Activated CD4-positive, alpha-beta T cell treated with anti-CD3 and anti-CD28 coated beads for 36 hours (primary cell): ENCODE results near the gene NUCB2. TPM values are rescaled to one million over a fixed set of nuclear protein-coding genes. Genes with fewer than 3 reads are reported as not detected.

Experiments
- total RNA-seq, 2 experiments: library from RNA; stranded (reverse); gene quantifications; one replicate each; pipeline ENCODE4 v1.2.3, GENCODE V29; 2021

NUCB2 gene
- total RNA-seq, 2 experiments from 2014 or later: 45.0 to 59.9 TPM

Other genes starting within 250 kb of the NUCB2 start
- 1,000 to 10,000 TPM; 1,242 to 1,685 TPM for gene RPS13, start 199.1 kb upstream of the NUCB2 start, total RNA-seq
- 10 to 100 TPM; 23.3 to 27.3 TPM for gene PIK3C2A, start 68.8 kb upstream of the NUCB2 start, total RNA-seq
- gene NCR3LG1, start 75.1 kb downstream of the NUCB2 start, total RNA-seq: under 1 TPM; 0.80 to 0.86 TPM
- under 1 TPM; 0.23 to 0.43 TPM for gene KCNJ11, start 111.9 kb downstream of the NUCB2 start, total RNA-seq
- gene ABCC8, start 200.1 kb downstream of the NUCB2 start, total RNA-seq: not detected